ENCODE measurements around the gene PIGU. TPM values are rescaled to one million over a fixed set of nuclear protein-coding genes. Genes with fewer than 3 reads are reported as not detected.
A peak's percentile ranks its signal among the peaks of the same experiment; 100 is the strongest.
"Not testable (repeated sequence)": the region's sequence is repeated elsewhere in the genome, so short reads cannot be mapped to it uniquely, and the experiment has no call there.

PIGU gene
- total RNA-seq (10 to 100 TPM in 2 of 5 donors, 1 to 10 TPM in 2, under 1 TPM in 1; 0.45 to 15.6 (median 9.7) TPM), polyA plus RNA-seq (10 to 100 TPM in 2 of 3 donors, 1 to 10 TPM in 1; 7.0 to 21.3 (median 10.9) TPM)
- long read RNA-seq, donor 1, partial matches to known transcripts, result 0 of 1 reads
- long read RNA-seq, donor 1, other reads (novel, unspliced or antisense), result 0 of 1 reads
- long read RNA-seq, donor 2, partial matches to known transcripts, result 0 of 3 reads
- long read RNA-seq, donor 2, other reads (novel, unspliced or antisense), result 0 of 3 reads
- long read RNA-seq, donor 3, partial matches to known transcripts, result 0 of 1 reads
- long read RNA-seq, donor 3, other reads (novel, unspliced or antisense), result 0 of 1 reads
- long read RNA-seq, donor 4, result 0 reads
- long read RNA-seq, donor 5, transcript PIGU-201 (12 exons, 1,632 nt), result major isoform, 5 of 5 reads
- long read RNA-seq, donor 5, partial matches to known transcripts, result 0 of 5 reads
- long read RNA-seq, donor 5, other reads (novel, unspliced or antisense), result 0 of 5 reads
- long read RNA-seq, donor 6, transcript PIGU-201 (12 exons, 1,632 nt), result major isoform, 7 of 9 reads
- long read RNA-seq, donor 6, partial matches to known transcripts, result 0 of 9 reads
- long read RNA-seq, donor 6, other reads (novel, unspliced or antisense), result 0 of 9 reads
- long read RNA-seq, donor 7, partial matches to known transcripts, result 0 of 1 reads
- long read RNA-seq, donor 7, other reads (novel, unspliced or antisense), result 0 of 1 reads
- long read RNA-seq, donor 8, partial matches to known transcripts, result 0 of 4 reads
- long read RNA-seq, donor 8, other reads (novel, unspliced or antisense), result 0 of 4 reads
- long read RNA-seq, donor 9, transcript PIGU-201 (12 exons, 1,632 nt), result major isoform, 8 of 8 reads
- long read RNA-seq, donor 9, partial matches to known transcripts, result 0 of 8 reads
- long read RNA-seq, donor 9, other reads (novel, unspliced or antisense), result 0 of 8 reads
- long read RNA-seq, donor 10, partial matches to known transcripts, result 0 of 1 reads
- long read RNA-seq, donor 10, other reads (novel, unspliced or antisense), result 0 of 1 reads

- Histone ChIP-seq H3K4me1 (peaks cover 3 to 19% (median 18%) of the 10 kb centered on the region in 4 donors), H3K27ac (peak within 1 kb of the TSS; percentile 69 to 86 (median 77)), H3K27me3 (no peaks in the 10 kb centered on the region), H3K36me3 (no peaks in the 10 kb centered on the region), H3K9me3 (no peaks in the 10 kb centered on the region), H3K4me3 (peak within 1 kb of the TSS; percentile 68 to 99 (median 84))
- TF ChIP-seq POLR2AphosphoS5 (IDR thresholded peaks at IDR 0.05), result peak; percentile 78 to 95 (median 84)
- no peak for TF ChIP-seq POLR2A (IDR thresholded peaks at IDR 0.05)
- peak in 3 of 7 experiments; percentile 26 to 53 (median 31) for TF ChIP-seq CTCF (IDR thresholded peaks at IDR 0.05)
- 0 to 1% (median 0%) methylated on average over 27 to 64 of the region's 64 CpGs for WGBS, 5 donors
- peak; percentile 97 to 99 for DNase-seq
- intact Hi-C loops (cut with DNase I; ENCODE audit: low total_unique reads), result no loop called here
These were observed at the start of gene PIGU for GRCh38 chr20:34676642-34677373. TSS of gene PIGU (minus strand) at chr20:34677092. CDS start at chr20:34677085, 7 bp downstream.

- intact Hi-C loops (cut with DNase I; ENCODE audit: low total_unique reads), result no loop called here
These were observed 47.3 kb upstream of the PIGU start for GRCh38 chr20:34724172-34724571.

GRCh38 chr20:34722560-34722959 is 45.7 kb upstream of the PIGU start:
- WGBS, 5 donors, result 93 to 99% (median 95%) methylated on average over 3 of the region's 3 CpGs
- Histone ChIP-seq H3K4me1 (peaks cover 0 to 12% (median 4%) of the 10 kb centered on the region in 4 donors), H3K36me3 (peaks cover 35 to 69% (median 62%) of the 10 kb centered on the region in 4 donors)
- DNase-seq; H3K27me3 ChIP-seq; intact Hi-C loops (cut with DNase I; ENCODE audit: low total_unique reads); H3K9me3 ChIP-seq; H3K27ac ChIP-seq; H3K4me3 ChIP-seq: not testable (repeated sequence)

More at GRCh38 chr20:34724172-34724571, 47.3 kb upstream of the PIGU start:
- H3K27me3 ChIP-seq, result no peaks in the 10 kb centered on the region
- no peaks in the 10 kb centered on the region for H3K9me3 ChIP-seq
- 73 to 97% (median 82%) methylated on average over 3 of the region's 3 CpGs for WGBS, 5 donors
- TF ChIP-seq POLR2A (IDR thresholded peaks at IDR 0.05), result no peak
- no peak for TF ChIP-seq EP300 (IDR thresholded peaks at IDR 0.05)
- TF ChIP-seq POLR2AphosphoS5 (IDR thresholded peaks at IDR 0.05), result no peak
- H3K36me3 ChIP-seq, result peaks cover 35 to 74% (median 72%) of the 10 kb centered on the region in 4 donors
- H3K4me3 ChIP-seq, result no peak overlapping the region
- no peak for DNase-seq
- peaks cover 0 to 12% (median 4%) of the 10 kb centered on the region in 4 donors for H3K4me1 ChIP-seq
- H3K27ac ChIP-seq, result no peak overlapping the region

GRCh38 chr20:34720266-34720665 is 43.4 kb upstream of the PIGU start:
- intact Hi-C loops (cut with DNase I; ENCODE audit: low total_unique reads), result no loop called here
- WGBS, 5 donors, result 49 to 69% (median 58%) methylated on average over 2 of the region's 2 CpGs
- Histone ChIP-seq H3K4me3 (no peak overlapping the region), H3K9me3 (no peaks in the 10 kb centered on the region), H3K36me3 (peaks cover 16 to 69% (median 56%) of the 10 kb centered on the region in 4 donors), H3K27me3 (no peaks in the 10 kb centered on the region), H3K27ac (no peak overlapping the region), H3K4me1 (peaks cover 0 to 12% (median 4%) of the 10 kb centered on the region in 4 donors)
- peak; percentile 11 for TF ChIP-seq EP300 (IDR thresholded peaks at IDR 0.05)
- no peak for TF ChIP-seq POLR2A (IDR thresholded peaks at IDR 0.05)
- peak in 1 of 2 donors; percentile 43 for DNase-seq

GRCh38 chr20:34719242-34720017 is 42.5 kb upstream of the PIGU start:
- intact Hi-C loops (cut with DNase I; ENCODE audit: low total_unique reads), result not testable (repeated sequence)
- H3K4me1 ChIP-seq, result peaks cover 0 to 12% (median 4%) of the 10 kb centered on the region in 4 donors

More at GRCh38 chr20:34719242-34720017, 42.5 kb upstream of the PIGU start:
- not testable (repeated sequence) for H3K27me3 ChIP-seq, DNase-seq, H3K27ac ChIP-seq, H3K4me3 ChIP-seq, H3K9me3 ChIP-seq
- H3K36me3 ChIP-seq, result peaks cover 17 to 69% (median 54%) of the 10 kb centered on the region in 4 donors
- WGBS, 5 donors, result 87 to 92% (median 90%) methylated on average over 13 of the region's 13 CpGs

All from stomach (tissue), 19 donors.